Lung (tissue), 12 donors: ENCODE data around the gene ECI2. TPM values are rescaled to one million over a fixed set of nuclear protein-coding genes. Genes with fewer than 3 reads are reported as not detected.

Experiments
- ATAC-seq: fragments of 200-7000 bp; cut with Tn5 transposase; one replicate; pipeline ENCODE4 v1.9.1; 2020; ENCODE audit warnings: moderate number of reproducible peaks; ENCODE audit not compliant: insufficient read depth, low FRiP score
- DNase-seq, 3 donors: peaks; one replicate each; pipeline ENCODE4 v3.0.0-alpha.2; 2013 to 2017
- H3K27ac ChIP-seq, 2 donors: one replicate each; pipeline ENCODE4 v1.5.1; 2013; ENCODE audit warnings: mild to moderate bottlenecking in 2 of 2, moderate library complexity in 2 of 2, control low read depth in 1 of 2, inconsistent platforms in 1 of 2, low read depth in 1 of 2, low read length in 1 of 2
- H3K27me3 ChIP-seq, 3 donors: one replicate each; pipeline ENCODE4 v1.5.1; 2013; ENCODE audit warnings: low read length in 2 of 3; ENCODE audit not compliant: control insufficient read depth in 3 of 3, insufficient read depth in 3 of 3
- H3K36me3 ChIP-seq, 4 donors: one replicate each; pipeline ENCODE4 v1.5.1; 2013; ENCODE audit warnings: low read length in 4 of 4, mild to moderate bottlenecking in 1 of 4, moderate library complexity in 1 of 4; ENCODE audit not compliant: control insufficient read depth in 4 of 4, insufficient read depth in 4 of 4
- H3K4me1 ChIP-seq, 5 donors: one replicate each; pipeline ENCODE4 v1.5.1; 2013; ENCODE audit warnings: low read length in 5 of 5, mild to moderate bottlenecking in 2 of 5, moderate library complexity in 1 of 5; ENCODE audit not compliant: control insufficient read depth in 5 of 5, insufficient read depth in 5 of 5
- H3K4me3 ChIP-seq: one replicate; pipeline ENCODE4 v1.5.1; 2013; ENCODE audit warnings: mild to moderate bottlenecking, control low read depth, moderate library complexity
- H3K9ac ChIP-seq, 2 donors: one replicate each; pipeline ENCODE4 v1.5.1; 2013; ENCODE audit warnings: low read length in 2 of 2, control low read depth in 1 of 2; ENCODE audit not compliant: insufficient read depth in 1 of 2
- H3K9me3 ChIP-seq, 4 donors: one replicate each; pipeline ENCODE4 v1.5.1; 2013; ENCODE audit warnings: low read length in 3 of 4, mild to moderate bottlenecking in 1 of 4, moderate library complexity in 1 of 4; ENCODE audit not compliant: control insufficient read depth in 4 of 4, insufficient read depth in 3 of 4
- CTCF ChIP-seq: IDR thresholded peaks from 2 replicates; pipeline ENCODE4 v1.5.1; 2012; ENCODE audit warnings: mild to moderate bottlenecking; ENCODE audit errors: control extremely low read depth, extremely low read depth
- WGBS, 2 donors: extraction: QIAGEN DNeasy Blood & Tissue Kit; methylation state at CpG; one replicate each; pipeline ENCODE4 v1.1.7; 2013; 5-methylcytosine and 5-hydroxymethylcytosine counted together
- polyA plus RNA-seq, 2 donors: library from polyadenylated mRNA; stranded (reverse); fragments of 200-250 nt; gene quantifications; one replicate each; pipeline ENCODE4 v1.2.1, GENCODE V29; 2013
- total RNA-seq, 2 donors: library from RNA; depleted of rRNA in 1 of 2; stranded (reverse); fragments of >200 nt in 1 of 2; gene quantifications; one replicate each; pipeline ENCODE4 v1.2.1, GENCODE V29; 2014 to 2021
- donor health status: control.
- donor health status: control.
- donor health status: Bipolar disorder and iron deficiency.
- donor health status: healthy.
- donor health status: DM: yes; HTN: yes; CAD: no.

Gene ECI2
- total and polyA plus RNA-seq, 4 donors = 18.9 to 68.0 (median 35.1) TPM

GRCh38 chr6:4133941-4134838 lies 1.2 kb downstream of the ECI2 start:
- 22 to 26% methylated on average over 13 of the region's 13 CpGs for WGBS, 2 donors
- H3K9ac ChIP-seq = peak overlapping the region in 1 of 2 donors; percentile 95
- peak overlapping the region; percentile 15 for H3K4me3 ChIP-seq
- TF ChIP-seq CTCF = no peak
- DNase-seq = peak; percentile 38 to 47 (median 41)
- no peak for ATAC-seq
- peaks cover 0 to under 1% (median 0%) of the 10 kb centered on the region in 3 donors for H3K27me3 ChIP-seq
- H3K27ac ChIP-seq = peak overlapping the region; percentile 70 to 87
- H3K4me1 ChIP-seq = peaks cover 0 to 15% (median 12%) of the 10 kb centered on the region in 5 donors
- no peaks in the 10 kb centered on the region for H3K9me3 ChIP-seq
- peaks cover 4 to 14% (median 13%) of the 10 kb centered on the region in 4 donors for H3K36me3 ChIP-seq

- H3K27ac ChIP-seq = no peak overlapping the region
- no peak overlapping the region for H3K4me3 ChIP-seq
- 83 to 93% methylated on average over 5 of the region's 5 CpGs for WGBS, 2 donors
- no peak for TF ChIP-seq CTCF
- ATAC-seq = no peak
- peaks cover 0 to 14% (median 8%) of the 10 kb centered on the region in 5 donors for H3K4me1 ChIP-seq
- no peak overlapping the region for H3K9ac ChIP-seq
- H3K27me3 ChIP-seq = no peaks in the 10 kb centered on the region
- peak; percentile 39 to 48 (median 39) for DNase-seq
- peaks cover 15 to 34% (median 23%) of the 10 kb centered on the region in 4 donors for H3K36me3 ChIP-seq
- no peaks in the 10 kb centered on the region for H3K9me3 ChIP-seq
Observed at GRCh38 chr6:4130357-4130987, 4.9 kb downstream of the ECI2 start.

GRCh38 chr6:4129446-4129845 lies 5.9 kb downstream of the ECI2 start:
- TF ChIP-seq CTCF = no peak
- DNase-seq = no peak
- peaks cover 19 to 38% (median 29%) of the 10 kb centered on the region in 4 donors for H3K36me3 ChIP-seq
- no peak for ATAC-seq
- no peaks in the 10 kb centered on the region for H3K27me3 ChIP-seq
- H3K9ac ChIP-seq = no peak overlapping the region
- H3K4me3 ChIP-seq = no peak overlapping the region
- H3K4me1 ChIP-seq = peaks cover 0 to 14% (median 8%) of the 10 kb centered on the region in 5 donors
- H3K27ac ChIP-seq = no peak overlapping the region
- H3K9me3 ChIP-seq = no peaks in the 10 kb centered on the region
